RKO (cell line): ENCODE data around the gene PTGES3.
"Not testable (repeated sequence)": the region's sequence is repeated elsewhere in the genome, so short reads cannot be mapped to it uniquely, and the experiment has no call there.

Source experiments
- DNase-seq: peaks from one replicate; pipeline ENCODE4 v3.0.0-alpha.2; 2016; ENCODE audit warnings: low spot score

Gene PTGES3

GRCh38 chr12:56709759-56710376 lies 21.8 kb upstream of the PTGES3 start:
- no peak for DNase-seq

- not testable (repeated sequence) for DNase-seq
Measured at GRCh38 chr12:56704522-56704921, 16.4 kb upstream of the PTGES3 start.

- DNase-seq, result no peak
Measured at GRCh38 chr12:56699020-56699661, 11.1 kb upstream of the PTGES3 start.

- DNase-seq, result no peak
Measured at GRCh38 chr12:56695327-56696101, 7.4 kb upstream of the PTGES3 start.

- DNase-seq, result no peak
Measured at GRCh38 chr12:56694161-56694560, 6.1 kb upstream of the PTGES3 start.

GRCh38 chr12:56688846-56689109 lies 694 bp upstream of the PTGES3 start:
- DNase-seq, result no peak

GRCh38 chr12:56687223-56688128 lies 608 bp downstream of the PTGES3 start:
- DNase-seq, result peak; percentile 44

- no peak for DNase-seq
Measured at GRCh38 chr12:56684745-56685359, 3.2 kb downstream of the PTGES3 start.

- DNase-seq, result no peak
Measured at GRCh38 chr12:56682323-56682722, 5.8 kb downstream of the PTGES3 start.

- no peak for DNase-seq
Measured at GRCh38 chr12:56679883-56680575, 8.1 kb downstream of the PTGES3 start.

GRCh38 chr12:56678852-56679251 lies 9.2 kb downstream of the PTGES3 start:
- no peak for DNase-seq

- DNase-seq, result no peak
Measured at GRCh38 chr12:56677680-56678079, 10.4 kb downstream of the PTGES3 start.

GRCh38 chr12:56676851-56677580 lies 11.1 kb downstream of the PTGES3 start:
- no peak for DNase-seq

- no peak for DNase-seq
Measured at GRCh38 chr12:56671608-56672007, 16.5 kb downstream of the PTGES3 start.

GRCh38 chr12:56670836-56671235 lies 17.2 kb downstream of the PTGES3 start:
- DNase-seq, result no peak

- no peak for DNase-seq
Measured at GRCh38 chr12:56668197-56668457, 20.0 kb downstream of the PTGES3 start.

GRCh38 chr12:56661979-56662638 lies 26.0 kb downstream of the PTGES3 start:
- DNase-seq, result no peak

- no peak for DNase-seq
Measured at GRCh38 chr12:56661560-56661959, 26.5 kb downstream of the PTGES3 start.

GRCh38 chr12:56658921-56659320 lies 29.2 kb downstream of the PTGES3 start:
- DNase-seq, result no peak
